ENCODE results near the gene SETD1B. TPM values are rescaled to one million over a fixed set of nuclear protein-coding genes. Genes with fewer than 3 reads are reported as not detected.

The SETD1B gene
- total RNA-seq, 1 donor from 2014 or later = 25.9 TPM

- H3K27ac Mint-ChIP-seq (ENCODE audit: unreplicated experiment) = no peak overlapping the region
- DNase-seq (ENCODE audit: low read depth, low spot score) = no peak
- H3K27me3 Mint-ChIP-seq (ENCODE audit: low read depth) = no peaks in the 10 kb centered on the region
- H3K36me3 Mint-ChIP-seq (ENCODE audit: low read depth) = peaks cover 13% of the 10 kb centered on the region
- TF ChIP-seq CTCF (conservative IDR thresholded peaks at IDR 0.05) = no peak
- H3K4me1 Mint-ChIP-seq = no peaks in the 10 kb centered on the region
- H3K9me3 Mint-ChIP-seq = no peaks in the 10 kb centered on the region
- H3K4me3 Mint-ChIP-seq = no peak overlapping the region
Observed at GRCh38 chr12:121823727-121824115, 19.9 kb downstream of the SETD1B start.

- H3K4me3 Mint-ChIP-seq = no peak overlapping the region
- no peaks in the 10 kb centered on the region for H3K4me1 Mint-ChIP-seq
- no peaks in the 10 kb centered on the region for H3K9me3 Mint-ChIP-seq
- peaks cover 14% of the 10 kb centered on the region for H3K36me3 Mint-ChIP-seq (ENCODE audit: low read depth)
- no peak for TF ChIP-seq CTCF (conservative IDR thresholded peaks at IDR 0.05)
- DNase-seq (ENCODE audit: low read depth, low spot score) = no peak
- no peaks in the 10 kb centered on the region for H3K27me3 Mint-ChIP-seq (ENCODE audit: low read depth)
- H3K27ac Mint-ChIP-seq (ENCODE audit: unreplicated experiment) = no peak overlapping the region
Observed at GRCh38 chr12:121825041-121825523, 21.3 kb downstream of the SETD1B start.

- Mint-ChIP-seq H3K4me1 (no peaks in the 10 kb centered on the region), H3K36me3 (ENCODE audit: low read depth) (peaks cover 14% of the 10 kb centered on the region), H3K27me3 (ENCODE audit: low read depth) (no peaks in the 10 kb centered on the region), H3K27ac (ENCODE audit: unreplicated experiment) (peak overlapping the region; percentile 64), H3K4me3 (no peak overlapping the region), H3K9me3 (no peaks in the 10 kb centered on the region)
- DNase-seq (ENCODE audit: low read depth, low spot score) = no peak
- TF ChIP-seq CTCF (conservative IDR thresholded peaks at IDR 0.05) = no peak
Observed at GRCh38 chr12:121826318-121827150, 22.7 kb downstream of the SETD1B start.

GRCh38 chr12:121827351-121828099 is 23.7 kb downstream of the SETD1B start:
- Mint-ChIP-seq H3K27me3 (ENCODE audit: low read depth) (no peaks in the 10 kb centered on the region), H3K4me3 (no peak overlapping the region), H3K4me1 (no peaks in the 10 kb centered on the region), H3K36me3 (ENCODE audit: low read depth) (peaks cover 19% of the 10 kb centered on the region), H3K27ac (ENCODE audit: unreplicated experiment) (no peak overlapping the region), H3K9me3 (no peaks in the 10 kb centered on the region)
- DNase-seq (ENCODE audit: low read depth, low spot score) = no peak
- no peak for TF ChIP-seq CTCF (conservative IDR thresholded peaks at IDR 0.05)

- Mint-ChIP-seq H3K4me3 (peak overlapping the region; percentile 47), H3K36me3 (ENCODE audit: low read depth) (peaks cover 19% of the 10 kb centered on the region)
- DNase-seq (ENCODE audit: low read depth, low spot score) = no peak
Observed at GRCh38 chr12:121828306-121828705, 24.5 kb downstream of the SETD1B start.

More at GRCh38 chr12:121828306-121828705, 24.5 kb downstream of the SETD1B start:
- no peaks in the 10 kb centered on the region for H3K4me1 Mint-ChIP-seq
- H3K9me3 Mint-ChIP-seq = no peaks in the 10 kb centered on the region
- H3K27me3 Mint-ChIP-seq (ENCODE audit: low read depth) = no peaks in the 10 kb centered on the region
- TF ChIP-seq CTCF (conservative IDR thresholded peaks at IDR 0.05) = no peak
- H3K27ac Mint-ChIP-seq (ENCODE audit: unreplicated experiment) = no peak overlapping the region

All from neural crest cell (in vitro differentiated cells).